ENCODE measurements around the gene RBMS2.

Gene RBMS2

DNA sequence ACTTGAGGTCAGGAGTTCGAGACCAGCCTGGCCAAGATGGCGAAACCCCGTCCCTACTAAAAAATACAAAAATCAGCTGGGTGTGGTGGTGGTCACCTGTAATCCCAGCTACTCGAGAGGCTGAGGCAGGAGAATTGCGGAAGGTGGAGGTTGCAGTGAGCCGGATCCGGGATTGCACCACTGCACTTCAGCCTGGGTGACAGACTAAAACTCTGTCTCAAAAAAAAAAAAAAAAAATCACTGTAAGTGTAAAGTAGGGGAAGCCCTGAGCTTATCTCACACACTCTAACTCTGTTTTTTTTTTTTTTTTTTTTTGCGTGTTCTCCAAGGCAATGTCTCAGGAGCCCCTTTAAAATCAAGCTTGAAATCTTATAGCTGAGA is 421 bp upstream of the RBMS2 start:
- no peak for DNase-seq (ENCODE audit: low spot score)
- TF ChIP-seq, protein P1, sequence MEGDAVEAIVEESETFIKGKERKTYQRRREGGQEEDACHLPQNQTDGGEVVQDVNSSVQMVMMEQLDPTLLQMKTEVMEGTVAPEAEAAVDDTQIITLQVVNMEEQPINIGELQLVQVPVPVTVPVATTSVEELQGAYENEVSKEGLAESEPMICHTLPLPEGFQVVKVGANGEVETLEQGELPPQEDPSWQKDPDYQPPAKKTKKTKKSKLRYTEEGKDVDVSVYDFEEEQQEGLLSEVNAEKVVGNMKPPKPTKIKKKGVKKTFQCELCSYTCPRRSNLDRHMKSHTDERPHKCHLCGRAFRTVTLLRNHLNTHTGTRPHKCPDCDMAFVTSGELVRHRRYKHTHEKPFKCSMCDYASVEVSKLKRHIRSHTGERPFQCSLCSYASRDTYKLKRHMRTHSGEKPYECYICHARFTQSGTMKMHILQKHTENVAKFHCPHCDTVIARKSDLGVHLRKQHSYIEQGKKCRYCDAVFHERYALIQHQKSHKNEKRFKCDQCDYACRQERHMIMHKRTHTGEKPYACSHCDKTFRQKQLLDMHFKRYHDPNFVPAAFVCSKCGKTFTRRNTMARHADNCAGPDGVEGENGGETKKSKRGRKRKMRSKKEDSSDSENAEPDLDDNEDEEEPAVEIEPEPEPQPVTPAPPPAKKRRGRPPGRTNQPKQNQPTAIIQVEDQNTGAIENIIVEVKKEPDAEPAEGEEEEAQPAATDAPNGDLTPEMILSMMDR (IDR thresholded peaks at IDR 0.05; ENCODE audit: extremely low read depth, missing control alignments), result no peak

DNA sequence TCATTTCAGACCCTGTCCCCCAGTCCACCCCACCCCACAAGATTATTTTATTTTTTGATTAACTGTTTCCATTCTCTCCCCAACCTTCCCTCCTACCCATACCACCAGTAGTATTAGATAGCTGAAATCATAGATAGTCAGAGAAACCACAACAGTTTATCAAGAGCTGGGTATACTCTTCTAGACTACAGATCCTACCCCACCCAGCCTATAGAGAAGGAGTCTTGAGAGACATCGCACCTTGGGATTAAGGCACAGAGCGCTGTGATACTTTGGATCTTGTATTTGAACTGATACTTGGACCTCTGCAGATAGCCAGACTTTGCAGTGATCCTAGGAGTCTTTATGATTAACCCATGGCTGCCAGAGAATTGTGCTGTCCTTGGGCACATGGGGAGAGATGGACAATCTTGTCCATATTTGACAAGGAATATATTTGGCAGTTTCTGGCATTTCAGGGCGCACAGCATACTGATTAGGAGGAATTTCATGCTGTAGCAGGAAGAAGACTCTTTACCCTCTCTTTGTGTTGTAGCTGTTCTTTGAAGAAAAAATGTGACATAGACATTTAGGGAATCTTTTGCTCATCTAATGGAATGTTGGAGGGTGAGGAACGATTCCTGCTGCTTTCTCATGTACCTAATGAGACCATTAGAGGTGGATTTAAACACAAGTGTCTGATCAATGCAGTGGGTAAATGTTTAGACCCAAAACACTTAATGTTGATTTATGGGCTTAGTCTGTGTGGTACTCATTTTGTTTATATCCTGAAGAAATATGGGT is 982 bp downstream of the RBMS2 start:
- TF ChIP-seq, protein P1 (IDR thresholded peaks at IDR 0.05; ENCODE audit: extremely low read depth, missing control alignments), result no peak
- DNase-seq (ENCODE audit: low spot score), result no peak

DNA sequence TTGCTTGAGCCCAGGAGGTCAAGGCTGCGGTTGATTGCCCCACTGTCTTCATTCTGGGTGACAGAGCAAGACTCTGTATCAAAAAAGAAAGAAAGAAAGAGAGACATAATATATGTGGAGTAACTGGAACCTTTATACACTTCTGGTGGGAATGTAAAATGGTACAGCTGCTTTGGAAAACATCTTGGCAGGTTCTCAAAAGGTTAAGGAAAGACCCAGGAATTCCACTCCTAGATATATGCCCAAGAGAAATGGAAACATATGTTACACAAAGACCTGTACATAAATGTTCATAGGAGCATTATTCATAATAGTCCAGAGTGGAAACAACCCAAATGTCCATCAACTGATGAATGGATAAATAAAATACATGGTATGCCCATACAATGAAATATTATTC is 7.2 kb downstream of the RBMS2 start:
- TF ChIP-seq, protein P1 (IDR thresholded peaks at IDR 0.05; ENCODE audit: extremely low read depth, missing control alignments), result no peak
- no peak for DNase-seq (ENCODE audit: low spot score)

DNA sequence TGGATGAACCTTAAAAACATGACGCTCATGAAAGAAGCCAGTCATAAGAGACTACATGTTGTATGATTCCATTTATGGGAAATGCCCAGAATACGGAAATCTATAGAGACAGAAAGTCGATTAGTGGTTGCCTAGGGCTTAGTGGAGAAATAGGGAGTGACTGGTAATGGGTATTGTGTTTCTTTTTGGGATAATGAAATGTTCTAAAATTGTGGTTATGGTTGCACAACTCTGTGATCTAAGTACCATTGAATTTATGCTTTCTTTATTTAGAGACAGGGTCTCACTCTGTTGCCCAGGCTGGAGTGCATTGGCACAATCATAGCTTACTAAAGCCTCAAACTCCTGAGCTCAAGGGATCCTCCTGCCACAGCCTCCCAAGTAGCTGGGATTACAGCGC is 8.0 kb downstream of the RBMS2 start:
- DNase-seq (ENCODE audit: low spot score), result no peak

DNA sequence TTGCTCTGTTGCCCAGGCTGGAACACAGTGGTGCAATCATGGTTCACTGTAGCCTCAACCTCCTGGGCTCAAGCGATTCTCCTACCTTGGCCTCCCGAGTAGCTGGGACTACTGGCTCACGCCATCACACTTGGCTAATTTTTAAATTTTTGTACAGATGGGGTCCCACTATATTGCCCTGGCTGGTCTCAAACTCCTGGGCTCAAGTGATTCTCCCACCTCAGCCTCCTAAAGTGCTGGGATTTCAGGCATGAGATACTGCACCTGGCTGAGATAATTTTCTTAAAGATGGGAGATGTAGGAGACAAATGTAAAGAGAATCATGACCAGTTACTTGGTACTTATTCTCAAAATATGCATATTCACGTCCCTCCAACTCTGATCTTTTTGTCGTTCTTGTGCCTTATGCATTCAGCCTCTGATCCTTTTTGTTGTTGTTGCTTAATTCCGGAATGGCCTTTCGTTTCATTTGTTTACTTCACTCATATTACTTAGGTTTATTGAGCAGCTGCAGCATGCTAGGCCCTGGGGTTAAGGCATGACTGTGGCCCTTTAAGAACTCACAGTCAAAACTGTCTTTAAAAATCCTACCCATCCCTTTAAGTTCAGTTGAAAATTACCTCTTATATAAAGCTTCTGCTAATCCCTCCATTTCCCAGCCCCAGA is 8.9 kb downstream of the RBMS2 start:
- no peak for DNase-seq (ENCODE audit: low spot score)
- TF ChIP-seq, protein P1 (IDR thresholded peaks at IDR 0.05; ENCODE audit: extremely low read depth, missing control alignments), result no peak

More for the DNA sequence above, 8.0 kb downstream of the RBMS2 start:
- TF ChIP-seq, protein P1 (IDR thresholded peaks at IDR 0.05; ENCODE audit: extremely low read depth, missing control alignments), result no peak

DNA sequence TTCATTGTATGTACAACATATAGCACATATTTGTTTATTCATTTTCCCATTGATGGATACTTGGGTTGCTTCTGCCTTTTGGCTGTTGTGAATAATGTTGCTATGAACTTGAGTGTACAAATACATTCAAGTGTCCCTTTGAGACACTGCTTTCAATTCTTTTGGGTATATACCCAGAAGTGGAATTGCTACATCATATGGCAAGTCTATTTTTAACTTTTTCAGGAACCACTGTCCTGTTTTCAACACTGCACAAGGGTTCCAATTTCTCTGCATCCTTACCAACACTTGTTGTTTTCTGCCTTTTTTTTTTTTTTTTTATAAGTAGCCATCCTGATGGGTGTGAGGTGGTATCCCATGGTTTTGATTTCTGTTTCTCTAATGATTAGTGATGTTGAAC is 15.9 kb downstream of the RBMS2 start:
- TF ChIP-seq, protein P1 (IDR thresholded peaks at IDR 0.05; ENCODE audit: extremely low read depth, missing control alignments), result no peak

DNA sequence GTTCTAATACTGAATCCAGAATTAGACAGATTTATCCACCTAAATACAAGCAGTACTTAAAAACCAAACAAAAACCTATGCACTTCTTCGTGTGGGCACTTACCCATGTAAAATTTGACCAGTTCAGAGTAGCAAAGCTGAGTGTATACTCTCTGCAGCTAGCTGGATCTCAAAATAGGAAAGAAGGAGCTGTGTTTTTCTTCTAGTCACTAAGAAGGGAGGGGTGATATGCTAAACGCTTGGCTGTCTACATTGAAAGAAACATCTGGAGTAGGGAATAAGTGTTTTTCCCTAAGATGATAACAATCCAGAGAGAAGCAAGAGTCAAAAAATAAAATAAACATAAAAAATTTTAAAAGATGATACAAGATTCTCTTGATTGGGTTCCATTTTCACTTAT is 20.0 kb downstream of the RBMS2 start:
- DNase-seq (ENCODE audit: low spot score), result no peak
- TF ChIP-seq, protein P1 (IDR thresholded peaks at IDR 0.05; ENCODE audit: extremely low read depth, missing control alignments), result no peak

More for the DNA sequence above, 15.9 kb downstream of the RBMS2 start:
- no peak for DNase-seq (ENCODE audit: low spot score)

Data from GM20000 (cell line).